Transverse colon (tissue), 3 donors: Measurements from ENCODE around the gene ATP5MG.

Source experiments
- EP300 ChIP-seq: sonication (generic); formaldehyde crosslinking; IDR thresholded peaks from one replicate; pipeline ENCODE4 v1.6.1; 2017; ENCODE audit warnings: antibody characterized with exemption, low read depth
- POLR2A ChIP-seq: fragments of 450-650 bp; IDR thresholded peaks from one replicate; pipeline ENCODE4 v1.6.1; 2016; ENCODE audit warnings: antibody characterized with exemption, mild to moderate bottlenecking, moderate library complexity
- TF ChIP-seq, protein P1 (sequence below), 5 experiments: fragments of 200-600 bp in 3 of 5; fragments of 450-650 bp in 2 of 5; sonication (generic) in 3 of 5; IDR thresholded peaks; 1 replicate in 2 of 5; 2 replicates in 3 of 5; pipeline ENCODE4 v1.5.1; 2016 to 2017; ENCODE audit warnings: antibody characterized with exemption in 5 of 5, inconsistent platforms in 3 of 5, mild to moderate bottlenecking in 2 of 5, moderate library complexity in 1 of 5

DNA sequence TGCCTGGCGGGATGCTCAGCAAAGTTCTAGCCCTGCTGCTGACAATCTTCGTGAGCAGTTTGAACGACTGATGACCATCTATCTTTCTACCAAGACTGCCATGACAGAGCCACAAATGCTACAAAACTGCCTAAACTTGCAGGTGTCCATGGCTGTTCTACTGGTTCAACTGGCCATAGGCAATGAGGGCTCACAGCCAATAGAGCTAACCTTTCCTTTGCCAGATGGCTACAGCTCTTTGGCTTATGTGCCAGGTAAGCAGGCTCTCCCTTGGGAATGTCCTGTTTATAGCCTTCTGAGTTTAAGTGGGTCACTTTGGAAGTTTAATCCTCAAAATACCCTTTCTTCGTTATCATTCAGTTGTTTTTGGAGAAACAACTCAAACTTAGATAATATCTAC, 21.9 kb upstream of the ATP5MG start:
- TF ChIP-seq EP300 = no peak
- TF ChIP-seq, protein P1, sequence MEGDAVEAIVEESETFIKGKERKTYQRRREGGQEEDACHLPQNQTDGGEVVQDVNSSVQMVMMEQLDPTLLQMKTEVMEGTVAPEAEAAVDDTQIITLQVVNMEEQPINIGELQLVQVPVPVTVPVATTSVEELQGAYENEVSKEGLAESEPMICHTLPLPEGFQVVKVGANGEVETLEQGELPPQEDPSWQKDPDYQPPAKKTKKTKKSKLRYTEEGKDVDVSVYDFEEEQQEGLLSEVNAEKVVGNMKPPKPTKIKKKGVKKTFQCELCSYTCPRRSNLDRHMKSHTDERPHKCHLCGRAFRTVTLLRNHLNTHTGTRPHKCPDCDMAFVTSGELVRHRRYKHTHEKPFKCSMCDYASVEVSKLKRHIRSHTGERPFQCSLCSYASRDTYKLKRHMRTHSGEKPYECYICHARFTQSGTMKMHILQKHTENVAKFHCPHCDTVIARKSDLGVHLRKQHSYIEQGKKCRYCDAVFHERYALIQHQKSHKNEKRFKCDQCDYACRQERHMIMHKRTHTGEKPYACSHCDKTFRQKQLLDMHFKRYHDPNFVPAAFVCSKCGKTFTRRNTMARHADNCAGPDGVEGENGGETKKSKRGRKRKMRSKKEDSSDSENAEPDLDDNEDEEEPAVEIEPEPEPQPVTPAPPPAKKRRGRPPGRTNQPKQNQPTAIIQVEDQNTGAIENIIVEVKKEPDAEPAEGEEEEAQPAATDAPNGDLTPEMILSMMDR (IDR thresholded peaks at IDR 0.05) = no peak
- TF ChIP-seq POLR2A = no peak
